Ectodermal cell (in vitro differentiated cells): ENCODE results near the gene ONECUT1.
A peak's percentile ranks its signal among the peaks of the same experiment; 100 is the strongest.

Experiments used
- H3K27ac ChIP-seq: 2 replicates; pipeline ENCODE4 v1.7.0; 2013; ENCODE audit warnings: mild to moderate bottlenecking, low read depth, low read length; ENCODE audit not compliant: insufficient read depth, poor library complexity, severe bottlenecking
- H3K27me3 ChIP-seq: 2 replicates; pipeline ENCODE4 v1.7.0; 2013; ENCODE audit warnings: mild to moderate bottlenecking, low read length; ENCODE audit not compliant: insufficient read depth, control insufficient read depth, poor library complexity, severe bottlenecking
- H3K36me3 ChIP-seq: one replicate; pipeline ENCODE4 v1.7.0; 2013; ENCODE audit warnings: low read length; ENCODE audit not compliant: control insufficient read depth, insufficient read depth
- H3K4me1 ChIP-seq: one replicate; pipeline ENCODE4 v1.7.0; 2013; ENCODE audit warnings: low read length; ENCODE audit not compliant: control insufficient read depth, insufficient read depth
- H3K4me3 ChIP-seq: 2 replicates; pipeline ENCODE4 v1.7.0; 2013; ENCODE audit warnings: low read depth, low read length, control low read depth; ENCODE audit not compliant: insufficient read depth
- H3K9me3 ChIP-seq: 2 replicates; pipeline ENCODE4 v1.7.0; 2013; ENCODE audit warnings: mild to moderate bottlenecking, low read length, moderate library complexity; ENCODE audit not compliant: control insufficient read depth
- WGBS, 2 experiments: methylation state at CpG; one replicate each; pipeline ENCODE4 v1.1.7; 2013; ENCODE audit warnings: missing lambda C conversion rate in 2 of 2; 5-methylcytosine and 5-hydroxymethylcytosine counted together

The ONECUT1 gene

DNA sequence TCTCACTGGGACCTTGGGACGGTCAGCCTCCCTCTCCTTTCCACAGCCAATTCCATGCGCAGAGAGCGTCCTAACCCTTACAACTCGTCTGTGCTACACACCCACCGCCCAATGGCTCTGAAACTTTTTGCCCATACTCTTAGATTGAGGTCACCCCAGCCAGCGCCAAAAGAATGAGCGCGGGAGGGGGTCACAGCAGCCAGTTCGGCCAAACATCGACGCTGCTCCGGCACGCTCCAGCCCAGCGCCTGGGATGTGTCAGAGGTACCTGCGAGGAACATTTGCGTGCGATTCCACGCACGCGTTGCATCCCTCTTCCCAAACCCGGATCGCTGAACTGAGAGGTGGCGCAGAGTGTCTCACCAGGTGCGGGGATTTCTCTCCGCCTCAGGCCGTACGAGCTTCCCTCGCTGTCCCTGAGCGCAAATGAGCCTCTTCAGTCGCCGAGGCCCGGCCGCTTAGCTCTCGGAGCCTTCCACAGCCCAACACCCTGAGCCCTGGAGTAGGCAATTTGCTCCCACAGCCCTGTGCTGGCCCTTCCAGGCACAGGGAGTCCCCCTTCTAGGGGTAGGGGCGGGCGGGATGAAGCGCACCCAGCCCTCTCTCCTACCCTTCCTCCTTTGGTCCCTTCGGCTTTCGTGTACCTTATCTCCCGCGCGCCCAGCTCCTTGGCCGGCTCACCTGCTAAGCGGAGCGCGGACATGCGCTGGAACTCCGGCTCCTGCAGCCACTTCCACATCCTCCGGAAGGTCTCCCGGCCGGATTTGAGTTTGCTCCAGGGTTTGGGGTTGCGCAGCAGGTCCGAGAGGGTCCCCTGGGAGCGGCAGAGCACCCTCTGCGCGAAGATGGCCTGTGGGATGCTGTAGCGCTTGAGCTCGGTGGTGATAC, 1.8 kb downstream of the ONECUT1 start:
- H3K4me3 ChIP-seq, result peak overlapping the region; percentile 24
- H3K9me3 ChIP-seq, result no peaks in the 10 kb centered on the region
- no peaks in the 10 kb centered on the region for H3K36me3 ChIP-seq
- 3% methylated on average over 58 of the region's 58 CpGs for WGBS, 2 experiments
- peaks cover 100% of the 10 kb centered on the region for H3K27me3 ChIP-seq
- H3K4me1 ChIP-seq, result peaks cover 54% of the 10 kb centered on the region
- no peak overlapping the region for H3K27ac ChIP-seq

GRCh38 chr15:52787549-52788098, 2.5 kb downstream of the ONECUT1 start:
- Histone ChIP-seq H3K27ac (no peak overlapping the region), H3K4me1 (peaks cover 54% of the 10 kb centered on the region), H3K27me3 (peaks cover 99% of the 10 kb centered on the region), H3K4me3 (peak overlapping the region; percentile 24), H3K9me3 (no peaks in the 10 kb centered on the region), H3K36me3 (no peaks in the 10 kb centered on the region)
- 1 to 2% methylated on average over 24 to 26 of the region's 27 CpGs for WGBS, 2 experiments

- H3K4me3 ChIP-seq, result peak overlapping the region; percentile 24
- no peaks in the 10 kb centered on the region for H3K9me3 ChIP-seq
- H3K4me1 ChIP-seq, result peaks cover 54% of the 10 kb centered on the region
- WGBS, 2 experiments, result 1% methylated on average over 24 of the region's 24 CpGs
- no peak overlapping the region for H3K27ac ChIP-seq
- H3K27me3 ChIP-seq, result peaks cover 99% of the 10 kb centered on the region
- H3K36me3 ChIP-seq, result no peaks in the 10 kb centered on the region
Measured at GRCh38 chr15:52787123-52787503, 3.0 kb downstream of the ONECUT1 start.

DNA sequence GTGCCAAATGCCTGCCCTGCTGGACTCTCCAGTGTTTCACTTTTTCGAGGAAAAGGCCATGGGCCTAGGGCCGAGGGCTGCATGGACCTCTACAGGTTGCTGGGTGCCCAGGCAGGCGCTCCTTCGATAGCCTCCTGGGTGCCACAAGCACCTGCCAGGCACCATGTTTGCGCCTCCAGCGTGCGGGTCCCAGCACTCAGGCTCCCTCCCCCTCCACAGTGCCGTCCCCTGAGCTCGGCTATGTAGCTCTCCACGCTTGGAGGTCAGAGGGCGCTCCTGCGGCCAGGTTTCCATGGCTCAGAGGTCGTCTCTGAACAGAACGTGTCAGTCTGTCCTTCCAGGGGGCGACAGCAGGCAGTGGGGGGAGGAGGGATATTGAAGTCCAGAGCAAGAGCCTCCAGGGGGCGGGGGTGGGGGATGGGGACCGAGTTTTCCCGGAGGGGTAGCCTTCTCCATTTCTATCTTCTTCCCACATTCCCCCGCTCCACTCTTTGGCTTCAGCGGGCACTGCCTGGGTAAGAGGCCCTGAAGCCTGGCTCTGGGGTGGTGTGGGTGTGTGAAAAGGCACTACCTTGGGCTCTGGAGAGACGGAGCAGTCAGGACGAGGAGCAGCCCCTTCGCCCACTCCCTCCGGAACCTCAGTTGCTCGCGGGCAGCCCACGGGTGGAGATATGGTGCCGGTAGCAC, 3.6 kb downstream of the ONECUT1 start:
- Histone ChIP-seq H3K9me3 (no peaks in the 10 kb centered on the region), H3K4me1 (peaks cover 48% of the 10 kb centered on the region), H3K36me3 (no peaks in the 10 kb centered on the region), H3K4me3 (peak overlapping the region; percentile 24), H3K27me3 (peaks cover 99% of the 10 kb centered on the region), H3K27ac (no peak overlapping the region)
- 2 to 3% methylated on average over 24 of the region's 28 CpGs for WGBS, 2 experiments

DNA sequence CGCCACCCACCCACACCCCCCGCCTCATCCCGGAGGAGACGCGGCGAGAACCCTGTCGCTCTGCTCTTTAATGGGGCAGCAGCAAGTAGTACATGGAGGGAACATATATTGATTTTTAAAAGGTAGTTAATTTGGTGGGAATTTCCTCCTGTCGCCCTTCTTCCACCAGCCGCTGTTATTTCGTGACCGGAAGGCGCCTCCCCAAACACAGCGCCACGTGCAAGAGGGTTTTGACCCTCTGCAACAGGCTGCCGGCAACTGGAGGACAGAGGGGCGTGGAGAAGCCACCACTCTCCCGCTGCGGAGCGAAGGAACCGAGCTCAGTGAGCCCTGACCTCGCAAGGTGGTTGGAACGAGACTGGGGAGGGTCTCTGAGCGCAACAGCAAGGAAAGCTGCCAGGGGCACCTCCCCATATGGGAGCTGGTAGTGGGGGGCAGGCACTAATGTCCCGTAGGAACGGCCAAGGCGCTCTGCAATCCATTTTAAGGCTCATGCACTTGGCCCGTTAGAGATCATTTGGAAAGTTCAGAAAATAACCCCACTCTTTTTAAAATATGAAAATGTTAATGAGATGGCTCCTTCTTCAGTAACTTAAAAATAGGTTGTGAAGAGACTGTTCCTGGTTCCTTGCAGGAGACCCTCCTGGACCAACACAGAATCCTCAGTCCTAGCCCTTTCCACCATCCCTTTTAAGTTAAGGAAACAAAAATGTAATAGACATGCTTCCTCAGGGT, 4.3 kb downstream of the ONECUT1 start:
- Histone ChIP-seq H3K27ac (no peak overlapping the region), H3K36me3 (no peaks in the 10 kb centered on the region), H3K4me1 (peaks cover 48% of the 10 kb centered on the region), H3K4me3 (peak overlapping the region; percentile 29), H3K9me3 (no peaks in the 10 kb centered on the region), H3K27me3 (peaks cover 99% of the 10 kb centered on the region)
- 2% methylated on average over 26 to 27 of the region's 27 CpGs for WGBS, 2 experiments

GRCh38 chr15:52784799-52785671, 5.1 kb downstream of the ONECUT1 start:
- Histone ChIP-seq H3K36me3 (no peaks in the 10 kb centered on the region), H3K9me3 (no peaks in the 10 kb centered on the region), H3K4me1 (peaks cover 48% of the 10 kb centered on the region), H3K27me3 (peaks cover 93% of the 10 kb centered on the region), H3K4me3 (peak overlapping the region; percentile 29), H3K27ac (no peak overlapping the region)
- WGBS, 2 experiments, result 1% methylated on average over 64 of the region's 64 CpGs

GRCh38 chr15:52783929-52784798, 6.0 kb downstream of the ONECUT1 start:
- Histone ChIP-seq H3K9me3 (no peaks in the 10 kb centered on the region), H3K4me3 (peak overlapping the region; percentile 29), H3K27ac (no peak overlapping the region), H3K4me1 (peaks cover 43% of the 10 kb centered on the region), H3K36me3 (no peaks in the 10 kb centered on the region), H3K27me3 (peaks cover 84% of the 10 kb centered on the region)
- whole genome bisulfite sequencing, 2 experiments, result 1 to 2% methylated on average over 57 of the region's 57 CpGs

GRCh38 chr15:52783191-52783829, 6.8 kb downstream of the ONECUT1 start:
- peaks cover 35% of the 10 kb centered on the region for H3K4me1 ChIP-seq
- H3K36me3 ChIP-seq, result no peaks in the 10 kb centered on the region
- 11 to 12% methylated on average over 34 of the region's 34 CpGs for WGBS, 2 experiments
- H3K9me3 ChIP-seq, result no peaks in the 10 kb centered on the region
- no peak overlapping the region for H3K27ac ChIP-seq
- H3K4me3 ChIP-seq, result peak overlapping the region; percentile 25
- peaks cover 76% of the 10 kb centered on the region for H3K27me3 ChIP-seq
